ENCODE data around the gene PMPCA. TPM values are rescaled to one million over a fixed set of nuclear protein-coding genes. Genes with fewer than 3 reads are reported as not detected.
"Not testable (repeated sequence)": the region's sequence is repeated elsewhere in the genome, so short reads cannot be mapped to it uniquely, and the experiment has no call there.

The PMPCA gene
- total RNA-seq, 1 donor from 2014 or later, result 60.5 TPM

DNA sequence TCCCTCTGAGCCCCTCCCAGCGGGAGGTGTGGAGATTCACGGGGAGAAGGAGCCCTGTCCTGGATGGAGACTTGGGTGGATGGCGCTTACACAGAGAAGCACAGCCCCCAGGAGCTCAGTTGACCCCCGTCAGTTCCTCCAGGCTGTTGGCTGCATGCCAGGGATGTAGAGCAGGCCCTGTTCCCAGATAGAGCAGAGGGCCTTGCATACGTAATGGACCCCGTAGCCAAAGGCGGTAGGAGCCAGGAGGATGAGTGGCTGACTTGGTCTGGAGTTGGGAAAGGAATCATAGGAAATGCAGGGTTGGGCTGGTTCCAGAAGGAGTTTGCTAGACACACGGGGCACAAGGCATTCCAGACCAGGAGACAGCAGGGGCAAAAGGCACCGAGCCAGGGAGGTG is 2.5 kb downstream of the PMPCA start:
- no peak for DNase-seq (ENCODE audit: low read depth)

DNA sequence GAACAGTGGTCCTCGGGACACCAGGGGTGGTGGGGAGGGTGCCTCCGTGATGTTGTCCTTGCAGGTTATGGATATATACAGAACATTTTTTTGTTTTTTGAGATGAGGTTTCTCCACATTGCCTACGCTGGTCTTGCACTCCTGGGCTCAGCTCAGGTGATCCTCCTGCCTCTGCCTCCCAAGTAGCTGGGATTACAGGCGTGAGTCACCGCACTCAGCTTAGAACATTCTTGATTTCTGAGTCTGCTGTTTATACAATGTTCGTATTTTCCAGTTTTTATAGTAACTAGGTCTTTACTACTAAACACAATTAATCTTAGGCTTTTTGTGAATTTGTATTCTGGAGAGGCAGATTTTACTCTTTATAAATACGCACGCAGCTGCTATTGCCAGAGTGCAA is 6.0 kb downstream of the PMPCA start:
- no peak for DNase-seq (ENCODE audit: low read depth)

DNA sequence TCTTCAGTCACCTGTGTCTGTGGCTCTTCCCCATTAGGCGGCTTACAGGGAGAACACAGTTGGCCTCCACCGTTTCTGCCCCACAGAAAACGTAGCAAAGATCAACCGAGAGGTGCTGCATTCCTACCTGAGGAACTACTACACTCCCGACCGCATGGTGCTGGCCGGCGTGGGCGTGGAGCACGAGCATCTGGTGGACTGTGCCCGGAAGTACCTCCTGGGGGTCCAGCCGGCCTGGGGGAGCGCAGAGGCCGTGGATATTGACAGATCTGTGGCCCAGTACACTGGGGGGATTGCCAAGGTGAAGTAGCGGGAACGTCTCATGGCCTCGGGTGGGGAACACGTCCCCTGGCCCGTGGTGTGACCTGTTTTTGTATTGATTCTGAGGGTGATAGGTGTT is 6.5 kb downstream of the PMPCA start:
- no peak for DNase-seq (ENCODE audit: low read depth)

DNA sequence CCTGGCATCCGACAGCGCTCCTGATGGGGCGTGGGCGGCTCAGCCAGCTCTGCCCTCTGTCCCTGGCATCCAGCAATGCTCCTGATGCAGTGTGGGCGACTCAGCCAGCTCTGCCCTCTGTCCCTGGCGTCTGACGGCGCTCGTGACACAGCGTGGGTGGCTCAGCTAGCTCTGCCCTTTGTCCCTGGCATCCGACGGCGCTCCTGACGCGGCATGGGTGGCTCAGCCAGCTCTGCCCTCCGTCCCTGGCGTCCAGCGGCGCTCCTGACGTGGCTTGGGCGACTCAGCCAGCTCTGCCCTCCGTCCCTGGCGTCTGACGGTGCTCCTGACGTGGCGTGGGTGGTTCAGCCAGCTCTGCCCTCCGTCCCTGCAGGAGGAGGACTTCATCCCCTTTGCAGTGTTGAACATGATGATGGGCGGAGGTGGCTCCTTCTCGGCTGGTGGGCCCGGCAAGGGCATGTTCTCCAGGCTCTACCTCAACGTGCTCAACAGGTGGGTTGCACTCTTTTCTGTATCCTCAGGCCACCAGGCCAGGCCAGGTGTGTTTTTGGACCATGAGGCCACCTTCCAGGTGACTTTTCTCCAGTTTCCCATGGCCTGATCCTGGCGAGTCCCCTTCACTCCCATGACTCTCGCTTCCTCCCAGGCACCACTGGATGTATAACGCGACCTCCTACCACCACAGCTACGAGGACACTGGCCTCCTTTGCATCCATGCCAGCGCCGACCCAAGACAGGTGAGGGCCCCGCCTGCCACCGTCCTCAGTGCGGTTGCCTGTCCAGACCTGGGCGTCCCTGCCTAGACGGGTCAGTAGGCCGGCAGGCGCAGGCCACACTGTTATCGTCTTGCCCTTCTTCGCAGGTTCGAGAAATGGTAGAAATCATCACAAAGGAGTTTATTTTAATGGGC is 8.0 kb downstream of the PMPCA start:
- DNase-seq (ENCODE audit: low read depth), result no peak

DNA sequence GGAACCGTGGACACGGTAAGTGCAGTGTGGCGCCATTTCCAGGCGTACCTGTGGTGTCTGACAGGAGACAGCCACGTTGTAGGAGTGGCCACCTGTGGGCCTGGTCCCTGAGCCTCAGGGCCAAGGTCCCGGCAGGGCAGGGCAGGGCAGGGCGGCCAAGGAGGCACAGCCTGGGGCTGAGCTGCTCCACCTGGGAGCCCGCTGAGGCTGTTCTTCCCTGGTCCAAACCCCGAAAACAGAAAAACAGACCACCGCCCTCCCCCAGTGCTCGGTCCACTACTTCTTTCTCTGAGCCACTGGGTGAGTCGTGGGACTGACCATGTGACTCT is 8.6 kb downstream of the PMPCA start:
- DNase-seq (ENCODE audit: low read depth), result no peak

DNA sequence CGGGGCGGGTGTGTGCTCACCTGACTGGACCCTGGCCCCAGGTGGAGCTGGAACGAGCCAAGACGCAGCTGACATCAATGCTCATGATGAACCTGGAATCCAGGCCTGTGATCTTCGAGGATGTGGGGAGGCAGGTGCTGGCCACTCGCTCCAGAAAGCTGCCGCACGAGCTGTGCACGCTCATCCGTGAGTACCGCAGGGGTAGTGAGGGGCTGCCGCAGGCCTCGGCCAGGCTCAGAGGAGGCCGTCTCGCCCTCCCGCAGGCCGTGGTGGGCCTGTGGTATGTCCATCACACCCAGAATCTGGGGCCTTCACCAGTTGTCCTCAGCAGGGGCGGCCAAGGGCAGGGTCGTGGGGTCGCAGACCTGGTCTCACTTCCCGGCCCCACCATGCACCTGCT is 11.3 kb downstream of the PMPCA start:
- no peak for DNase-seq (ENCODE audit: low read depth)

DNA sequence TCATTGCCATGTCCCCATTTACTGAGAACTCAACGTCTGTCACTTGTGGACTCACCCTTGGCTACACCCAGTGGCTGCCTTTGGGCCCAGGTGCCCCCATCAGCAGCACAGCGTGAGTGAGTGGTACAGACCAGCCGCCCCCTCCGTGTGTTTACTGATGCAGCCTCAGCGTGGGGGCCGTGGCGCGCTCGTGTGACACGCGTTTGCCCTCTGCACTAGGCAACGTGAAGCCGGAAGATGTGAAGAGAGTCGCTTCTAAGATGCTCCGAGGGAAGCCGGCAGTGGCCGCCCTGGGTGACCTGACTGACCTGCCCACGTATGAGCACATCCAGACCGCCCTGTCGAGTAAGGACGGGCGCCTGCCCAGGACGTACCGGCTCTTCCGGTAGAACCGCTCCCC is 12.4 kb downstream of the PMPCA start:
- no peak for DNase-seq (ENCODE audit: low read depth)

DNA sequence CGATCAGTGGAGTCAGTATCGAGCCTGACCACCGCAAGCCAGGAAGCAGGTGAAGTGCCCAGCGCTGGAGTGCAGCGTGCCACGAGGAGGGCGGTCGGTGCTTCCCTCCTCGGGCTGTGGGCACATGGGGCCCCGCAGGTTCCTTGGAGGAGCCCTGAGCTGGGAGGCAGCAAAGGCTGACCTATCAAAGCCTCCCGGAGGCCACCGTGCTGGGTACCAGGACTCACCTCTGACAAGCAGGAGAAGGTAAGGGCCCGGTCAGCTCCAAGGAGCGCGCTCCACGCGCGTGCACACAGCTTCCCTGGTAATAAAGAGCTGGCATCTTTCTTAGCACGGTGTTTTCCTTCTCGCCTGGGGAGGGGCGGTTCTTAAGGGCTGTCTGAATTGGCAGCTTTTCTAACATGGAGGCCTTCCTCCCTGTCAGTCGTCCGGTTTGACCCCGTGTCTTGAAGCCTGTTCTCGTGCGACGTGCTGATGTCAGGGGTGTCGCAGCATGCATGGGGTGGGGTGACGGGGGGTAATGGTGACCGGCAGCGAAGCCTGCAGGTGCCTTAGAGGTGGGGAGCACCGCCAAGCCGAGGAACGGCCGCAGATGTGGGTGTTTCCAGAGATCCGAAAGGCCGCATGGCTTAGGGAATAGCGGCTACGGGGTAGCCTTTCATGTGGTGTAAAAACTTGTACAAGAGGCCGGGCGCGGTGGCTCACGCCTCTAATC is 13.1 kb downstream of the PMPCA start:
- no peak for DNase-seq (ENCODE audit: low read depth)

DNA sequence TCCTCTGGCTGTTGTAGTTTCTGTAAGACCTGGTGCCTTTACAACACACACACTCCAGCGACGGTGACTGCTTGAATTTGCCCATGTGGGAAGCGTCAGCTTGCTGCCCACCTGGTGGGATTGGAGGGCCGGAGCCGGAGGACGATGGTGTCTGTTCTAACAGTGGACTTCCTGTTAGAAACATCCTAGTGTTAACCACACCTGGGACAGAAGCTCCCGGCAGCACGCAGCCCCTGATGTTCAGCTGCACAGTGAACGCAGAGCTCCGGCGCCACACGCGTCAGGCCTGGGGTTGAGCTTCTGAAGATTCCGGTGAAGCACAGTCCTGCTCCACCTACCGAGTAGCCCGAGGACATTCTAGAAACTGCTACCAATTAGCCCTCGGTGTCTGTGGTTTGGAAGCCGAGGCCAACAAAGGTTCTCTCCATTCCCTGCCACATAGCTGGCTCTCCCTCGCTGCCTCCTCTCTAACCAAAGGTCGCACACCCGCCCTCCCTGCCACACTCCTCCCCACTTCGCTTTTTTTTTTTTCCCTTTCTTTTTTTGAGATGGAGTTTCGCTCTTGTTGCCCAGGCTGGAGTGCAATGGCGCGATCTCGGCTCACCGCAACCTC is 14.4 kb downstream of the PMPCA start:
- no peak for DNase-seq (ENCODE audit: low read depth)

DNA sequence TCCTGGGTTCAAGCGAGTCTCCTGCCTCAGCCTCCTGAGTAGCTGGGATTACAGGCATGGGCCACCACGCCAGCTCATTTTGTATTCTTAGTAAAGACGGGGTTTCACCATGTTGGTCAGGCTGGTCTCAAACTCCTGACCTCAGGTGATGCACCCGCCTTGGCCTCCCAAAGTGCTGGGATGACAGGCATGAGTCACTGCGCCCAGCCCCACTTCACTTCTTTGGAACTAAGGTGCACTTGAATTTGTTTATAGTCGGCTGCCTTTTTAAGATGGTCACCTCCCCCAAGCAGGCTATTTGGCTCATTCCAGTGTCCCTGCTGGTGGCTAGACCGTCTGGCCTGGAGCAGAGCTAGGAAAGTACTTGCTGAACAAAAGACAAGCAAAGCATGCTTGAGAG is 14.9 kb downstream of the PMPCA start:
- DNase-seq (ENCODE audit: low read depth), result not testable (repeated sequence)

DNA sequence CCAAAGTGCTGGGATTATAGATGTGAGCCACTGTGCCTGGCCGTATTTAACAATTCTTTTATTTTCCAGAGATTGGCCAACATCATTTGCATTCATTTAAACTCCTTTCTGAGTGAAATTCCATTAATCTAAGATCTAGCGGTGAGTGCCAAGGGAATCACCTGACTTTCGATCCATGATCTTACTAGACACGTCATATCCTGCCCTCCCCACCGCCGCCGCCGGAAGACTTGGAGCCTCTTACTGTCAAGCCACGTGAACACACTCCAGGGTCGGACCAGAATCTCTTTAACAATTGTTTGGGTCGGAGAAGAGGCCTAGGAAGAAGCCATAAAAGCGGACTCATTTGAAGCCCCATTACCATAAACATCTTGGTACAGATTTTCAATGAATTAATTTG is 16.3 kb downstream of the PMPCA start:
- no peak for DNase-seq (ENCODE audit: low read depth)

DNA sequence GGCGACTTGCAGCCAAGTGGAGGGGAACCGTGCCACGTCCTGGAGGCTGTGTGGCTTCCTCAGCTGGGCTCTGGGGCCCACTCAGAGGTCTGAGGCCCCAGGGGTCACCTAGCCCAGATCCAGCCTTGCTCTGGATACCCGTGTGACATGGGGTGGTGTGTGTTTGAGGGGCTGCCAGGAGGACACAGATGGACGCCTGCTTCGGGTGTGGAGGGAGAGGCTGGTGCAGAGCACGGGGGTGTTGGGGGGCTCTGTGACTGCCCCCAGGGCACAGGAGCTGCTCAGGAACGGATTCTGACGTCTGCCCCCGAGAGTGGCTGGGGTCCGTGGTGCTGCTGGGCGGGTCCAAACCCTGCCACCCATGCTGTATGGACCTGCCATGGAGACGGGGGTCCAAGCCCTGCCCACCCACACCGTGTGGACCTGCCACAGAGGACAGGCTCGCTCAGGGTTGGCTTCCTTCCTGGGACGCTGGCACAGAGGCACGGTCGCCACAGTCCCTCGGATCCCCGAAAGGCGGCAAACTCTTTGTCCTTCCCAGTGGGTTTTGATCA is 18.7 kb downstream of the PMPCA start:
- no peak for DNase-seq (ENCODE audit: low read depth)

DNA sequence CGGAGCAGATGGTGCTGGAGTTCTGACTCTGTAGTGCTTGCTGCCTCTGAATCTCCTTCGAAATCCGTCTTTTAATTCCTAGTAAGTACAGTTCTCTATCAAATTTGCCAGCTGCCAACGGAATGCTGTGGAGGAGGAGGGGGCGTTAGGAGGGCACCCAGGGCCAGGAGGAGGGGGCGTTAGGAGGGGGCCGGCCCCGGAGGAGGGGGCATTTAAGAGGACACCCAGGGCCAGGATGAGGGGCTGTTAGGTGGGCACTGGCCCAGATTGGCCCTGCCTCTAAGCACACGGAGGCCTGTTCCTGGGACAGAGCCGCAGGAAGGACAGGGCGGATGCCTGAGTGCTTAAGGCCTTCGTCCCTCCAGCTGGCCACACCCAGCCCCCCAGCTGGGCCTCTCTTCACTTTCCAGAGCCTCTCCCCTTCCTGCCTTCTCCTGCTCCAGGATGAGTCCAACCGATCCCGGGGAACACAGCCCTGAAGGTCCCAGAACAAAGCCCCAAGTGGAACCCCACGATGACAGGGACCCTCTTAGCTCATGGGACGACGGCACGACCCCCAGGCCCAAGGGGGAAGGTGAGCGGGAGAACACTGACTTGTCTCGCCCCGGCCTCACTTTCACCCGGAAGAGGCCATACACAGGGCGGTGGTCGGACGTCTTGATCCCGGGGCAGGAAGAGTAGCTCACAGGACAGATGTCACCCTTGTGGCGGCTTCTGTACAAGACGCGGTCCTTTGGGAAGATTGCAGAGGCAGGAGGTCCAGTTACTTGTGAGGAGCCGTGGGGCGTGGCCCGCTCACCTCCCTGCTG is 19.4 kb downstream of the PMPCA start:
- DNase-seq (ENCODE audit: low read depth), result no peak

DNA sequence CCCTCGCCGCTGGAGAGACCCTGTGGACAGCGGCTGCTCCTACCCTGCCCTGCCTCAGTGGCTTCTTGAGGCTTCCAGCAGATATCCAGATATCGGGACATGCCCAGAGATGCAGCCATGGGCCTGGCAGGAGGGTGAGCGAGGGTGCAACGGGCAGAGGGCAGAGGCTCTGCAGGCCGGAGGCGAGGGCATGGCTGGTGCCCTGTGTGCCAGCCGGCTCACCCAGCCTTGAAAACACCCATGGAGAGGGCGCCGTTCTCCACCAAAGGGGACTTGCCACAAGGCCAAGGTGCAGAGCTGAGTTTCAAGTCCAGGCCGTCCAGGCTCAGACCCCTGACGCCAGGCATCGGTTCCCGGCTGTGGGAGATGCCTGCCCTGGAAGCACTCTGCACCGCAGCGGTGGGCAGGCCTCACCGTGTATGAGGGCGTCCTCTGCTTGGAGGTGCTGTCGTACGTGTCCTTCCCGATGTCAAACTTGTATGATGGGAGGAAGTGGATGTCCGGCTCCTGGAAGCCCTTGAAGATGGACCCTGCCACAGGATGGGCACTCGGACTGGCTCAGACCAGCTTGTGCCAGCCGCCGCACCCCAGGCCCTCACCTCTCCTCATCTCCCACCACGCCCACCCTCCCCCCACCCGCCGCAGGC is 20.3 kb downstream of the PMPCA start:
- no peak for DNase-seq (ENCODE audit: low read depth)

DNA sequence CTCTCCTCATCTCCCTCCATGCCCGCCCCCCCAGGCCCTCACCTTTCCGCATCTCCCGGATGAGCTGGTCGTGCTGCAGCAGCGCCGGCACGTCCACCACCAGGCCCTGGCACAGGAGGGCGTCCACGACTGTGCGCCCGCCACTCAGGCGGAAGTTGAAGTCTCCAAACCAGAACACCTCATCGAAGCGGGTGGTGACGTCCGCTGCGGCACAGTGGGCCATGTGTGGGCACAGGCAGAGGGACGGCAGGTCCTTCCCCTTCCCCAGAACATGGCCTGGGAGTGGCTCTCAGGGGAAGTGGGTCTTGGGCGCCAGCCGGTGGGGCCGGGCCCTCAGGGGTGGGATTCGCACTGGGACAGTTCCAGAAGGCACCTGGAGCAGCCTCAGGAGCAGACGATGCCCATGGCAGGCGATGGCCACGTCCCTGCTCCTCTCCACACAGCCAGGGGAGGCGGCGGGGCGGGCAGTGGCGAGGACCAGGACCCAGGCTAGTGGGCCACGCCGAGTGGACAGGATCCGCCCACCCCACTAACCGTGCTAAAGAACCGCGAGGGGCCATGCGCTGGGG is 21.4 kb downstream of the PMPCA start:
- DNase-seq (ENCODE audit: low read depth), result no peak

DNA sequence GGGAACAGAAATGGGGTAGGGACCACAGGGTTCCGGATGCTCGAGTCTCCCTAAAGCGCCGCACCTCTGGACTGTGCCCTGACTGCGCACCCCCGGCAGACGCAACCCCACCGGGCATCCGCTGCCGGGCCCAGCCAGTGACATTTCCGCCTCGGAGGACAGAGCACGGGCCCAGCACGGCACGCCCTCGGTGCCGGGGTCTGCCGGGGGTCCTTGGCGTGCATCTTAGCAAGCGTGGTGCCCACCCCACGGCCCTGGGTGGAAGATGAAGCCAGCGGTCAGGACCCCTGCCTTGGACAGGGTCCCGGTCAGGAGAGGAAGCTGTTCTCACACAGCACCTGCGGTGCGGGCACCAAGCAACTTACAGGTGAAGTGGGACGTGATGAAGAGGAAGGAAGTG is 22.1 kb downstream of the PMPCA start:
- DNase-seq (ENCODE audit: low read depth), result no peak

DNA sequence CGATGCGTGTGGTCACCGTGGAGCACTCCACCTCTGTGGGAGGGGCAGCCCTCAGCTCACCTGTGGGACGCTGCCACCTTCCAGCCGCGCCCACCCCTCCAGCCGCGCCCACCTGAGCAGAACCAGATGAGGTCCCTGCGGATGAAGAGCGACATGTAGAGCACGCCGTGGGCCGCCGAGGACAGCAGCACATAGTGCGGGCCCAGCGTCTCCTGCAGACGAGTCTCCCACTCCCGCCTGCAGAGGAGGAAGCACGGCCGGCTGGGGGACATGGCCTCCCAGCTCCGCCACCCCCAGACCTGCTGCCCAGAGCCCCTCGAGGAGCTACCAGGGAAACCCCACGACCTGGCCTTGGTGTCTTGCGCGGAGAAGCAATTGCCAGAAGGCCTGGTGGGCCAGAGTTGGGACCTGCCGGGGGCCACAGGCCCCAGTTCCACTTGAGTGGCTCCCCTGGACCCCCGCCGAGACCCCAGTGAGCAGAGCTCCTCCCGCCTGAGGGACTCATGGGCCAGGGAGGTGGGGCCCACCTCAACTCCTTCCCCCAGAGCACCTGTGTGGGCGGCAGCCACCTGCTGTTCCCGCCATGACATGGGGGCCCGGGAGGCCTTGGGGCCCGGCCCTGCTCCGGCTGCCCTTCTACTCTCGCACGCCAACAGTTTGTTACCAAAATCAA is 22.7 kb downstream of the PMPCA start:
- DNase-seq (ENCODE audit: low read depth), result no peak

DNA sequence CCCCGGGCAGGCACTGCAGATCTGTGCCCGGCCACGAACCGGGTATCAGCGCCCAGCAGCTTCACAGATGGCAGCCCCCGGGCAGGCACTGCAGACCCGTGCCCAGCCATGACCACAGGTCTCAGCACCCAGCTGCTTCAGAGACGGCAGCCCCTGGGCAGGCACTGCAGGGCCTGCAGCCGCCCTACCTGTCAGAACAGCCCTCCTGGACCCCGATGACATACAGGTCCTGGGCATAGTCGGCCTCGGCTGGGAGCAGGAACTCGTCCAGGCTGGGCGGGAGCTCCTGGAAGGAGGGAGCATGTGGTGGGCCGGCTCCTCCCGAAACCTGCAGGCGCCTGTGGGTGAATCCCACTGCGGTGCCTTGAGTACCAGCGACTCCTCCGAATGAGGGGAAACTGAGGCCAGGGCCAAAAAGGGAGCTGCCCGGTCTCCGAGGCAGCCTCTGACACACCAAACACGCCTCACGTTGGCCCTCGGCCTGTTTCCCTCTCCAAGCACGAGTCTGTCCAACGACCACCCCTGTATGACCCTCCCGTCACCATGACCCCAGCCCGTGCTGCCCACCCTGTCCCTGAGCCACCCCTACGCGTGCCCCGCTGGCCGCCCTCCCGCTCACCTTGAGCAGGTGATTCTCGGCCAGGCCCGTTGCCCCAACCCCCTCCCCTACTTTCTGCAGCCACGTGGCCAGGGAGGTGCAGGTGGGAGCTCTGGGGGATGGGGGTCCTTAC is 23.6 kb downstream of the PMPCA start:
- no peak for DNase-seq (ENCODE audit: low read depth)

DNA sequence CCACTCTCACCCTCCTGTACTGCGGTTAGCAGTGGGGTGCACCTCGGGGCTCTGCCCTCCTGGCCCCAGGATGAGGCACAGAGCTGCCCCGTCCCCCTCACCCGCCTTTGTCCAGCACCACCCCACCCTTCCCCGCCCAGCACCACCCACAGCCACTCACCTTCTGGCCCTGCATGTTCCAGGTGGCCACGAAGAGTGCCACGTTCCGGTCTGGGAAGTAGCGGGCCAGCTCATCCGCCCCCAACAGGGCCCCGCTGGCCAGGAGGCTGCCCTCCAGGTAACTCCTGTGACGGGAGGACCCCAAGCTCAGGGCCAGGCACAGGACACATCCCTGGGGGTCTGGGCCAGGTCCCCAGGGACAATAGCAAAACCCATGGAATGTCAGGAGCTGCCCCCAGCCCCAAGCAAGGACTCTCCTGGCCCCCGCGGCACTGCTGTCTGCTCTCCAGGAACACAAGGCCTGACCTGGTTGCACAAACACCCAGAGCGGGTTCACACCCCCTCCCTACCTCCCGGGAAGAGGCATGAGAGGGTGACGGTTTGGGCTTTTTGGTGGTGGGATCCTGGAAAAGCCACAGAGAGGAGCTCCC is 24.2 kb downstream of the PMPCA start:
- no peak for DNase-seq (ENCODE audit: low read depth)

All from myocyte (in vitro differentiated cells).